HG03103 (cell line): Measurements from ENCODE around the gene PRUNE2.
A peak's percentile ranks its signal among the peaks of the same experiment; 100 is the strongest.
"Not testable (repeated sequence)": the region's sequence is repeated elsewhere in the genome, so short reads cannot be mapped to it uniquely, and the experiment has no call there.

Source experiments
- ATAC-seq: cut with Tn5 transposase; IDR thresholded peaks from one replicate; pipeline ENCODE4 v1.9.1; 2021; ENCODE audit warnings: low read depth; ENCODE audit not compliant: unreplicated experiment

PRUNE2 gene

GRCh38 chr9:76665966-76666365, 239.9 kb downstream of the PRUNE2 start:
- ATAC-seq = not testable (repeated sequence)

GRCh38 chr9:76665458-76665857, 240.5 kb downstream of the PRUNE2 start:
- no peak for ATAC-seq

- no peak for ATAC-seq
These were observed 241.8 kb downstream of the PRUNE2 start for GRCh38 chr9:76664120-76664519.

- ATAC-seq = no peak
These were observed 243.2 kb downstream of the PRUNE2 start for GRCh38 chr9:76662476-76663281.

- ATAC-seq = peak; percentile 91
These were observed 247.2 kb downstream of the PRUNE2 start for GRCh38 chr9:76658510-76659231.

- ATAC-seq = no peak
These were observed 248.6 kb downstream of the PRUNE2 start for GRCh38 chr9:76657265-76657664.

GRCh38 chr9:76655971-76656370, 249.9 kb downstream of the PRUNE2 start:
- ATAC-seq = no peak

GRCh38 chr9:76655121-76655541, 250.8 kb downstream of the PRUNE2 start:
- ATAC-seq = no peak

- no peak for ATAC-seq
These were observed 251.3 kb downstream of the PRUNE2 start for GRCh38 chr9:76654575-76654974.

- no peak for ATAC-seq
These were observed 251.9 kb downstream of the PRUNE2 start for GRCh38 chr9:76654051-76654461.

GRCh38 chr9:76652894-76653293, 253.0 kb downstream of the PRUNE2 start:
- ATAC-seq = no peak

- peak; percentile 48 for ATAC-seq
These were observed 254.7 kb downstream of the PRUNE2 start for GRCh38 chr9:76651119-76651705.

GRCh38 chr9:76650692-76651091, 255.2 kb downstream of the PRUNE2 start:
- ATAC-seq = no peak

GRCh38 chr9:76649894-76650293, 256.0 kb downstream of the PRUNE2 start:
- ATAC-seq = no peak

- no peak for ATAC-seq
These were observed 259.7 kb downstream of the PRUNE2 start for GRCh38 chr9:76646249-76646648.

GRCh38 chr9:76644647-76645250, 261.2 kb downstream of the PRUNE2 start:
- no peak for ATAC-seq

GRCh38 chr9:76644171-76644570, 261.7 kb downstream of the PRUNE2 start:
- ATAC-seq = no peak

GRCh38 chr9:76643399-76644117, 262.4 kb downstream of the PRUNE2 start:
- ATAC-seq = peak; percentile 96

GRCh38 chr9:76642701-76643209, 263.2 kb downstream of the PRUNE2 start:
- ATAC-seq = no peak

GRCh38 chr9:76642074-76642473, 263.8 kb downstream of the PRUNE2 start:
- no peak for ATAC-seq
